HG02973 (cell line): ENCODE results near the gene TMEM95.

Source experiments
- ATAC-seq: cut with Tn5 transposase; IDR thresholded peaks from one replicate; pipeline ENCODE4 v1.9.1; 2021; ENCODE audit warnings: moderate library complexity; ENCODE audit not compliant: unreplicated experiment

The TMEM95 gene

DNA sequence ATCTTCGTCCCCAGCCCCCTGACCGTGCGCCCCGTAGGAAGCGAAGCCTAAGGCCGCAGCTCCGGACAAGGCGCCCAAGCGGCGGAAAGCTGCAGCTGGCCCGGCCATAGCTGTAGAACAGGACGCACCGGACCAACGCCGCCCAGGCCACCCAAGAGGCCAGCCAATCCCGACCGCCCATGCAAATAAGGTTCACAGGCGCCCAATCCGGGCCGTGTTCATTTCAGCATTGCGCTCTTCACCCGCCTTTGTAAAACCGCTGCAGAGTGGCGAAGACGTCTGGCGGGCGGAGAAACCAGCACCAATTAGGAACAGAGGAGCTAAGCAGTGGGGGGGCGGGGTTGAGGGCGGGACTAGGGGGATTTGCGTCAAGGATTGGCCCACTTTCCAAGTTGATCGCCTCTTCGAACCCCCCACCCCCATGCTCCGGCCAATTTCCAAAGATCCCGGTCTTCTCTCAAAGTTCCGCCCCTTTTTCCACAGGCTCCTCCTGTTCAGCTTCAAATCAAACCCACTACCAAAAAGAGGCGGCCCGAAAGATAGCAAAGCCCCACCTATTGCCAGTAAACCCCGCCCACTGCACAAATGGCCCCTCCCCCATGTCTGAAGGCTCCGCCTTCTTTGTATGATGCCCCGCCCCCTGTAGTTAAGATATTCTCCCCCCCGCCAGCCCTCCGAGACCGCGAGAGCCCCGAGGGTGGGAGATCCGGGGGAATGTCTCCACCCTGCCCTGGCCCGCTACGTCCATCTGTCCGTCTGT lies 49.2 kb downstream of the TMEM95 start, which contains the start of gene TMEM256:
Gene TMEM256 (minus strand): TSS at position 121 of the 760 bp plus-strand sequence. CDS start 13 bp downstream, at position 108.
- peak; percentile 91 for ATAC-seq

DNA sequence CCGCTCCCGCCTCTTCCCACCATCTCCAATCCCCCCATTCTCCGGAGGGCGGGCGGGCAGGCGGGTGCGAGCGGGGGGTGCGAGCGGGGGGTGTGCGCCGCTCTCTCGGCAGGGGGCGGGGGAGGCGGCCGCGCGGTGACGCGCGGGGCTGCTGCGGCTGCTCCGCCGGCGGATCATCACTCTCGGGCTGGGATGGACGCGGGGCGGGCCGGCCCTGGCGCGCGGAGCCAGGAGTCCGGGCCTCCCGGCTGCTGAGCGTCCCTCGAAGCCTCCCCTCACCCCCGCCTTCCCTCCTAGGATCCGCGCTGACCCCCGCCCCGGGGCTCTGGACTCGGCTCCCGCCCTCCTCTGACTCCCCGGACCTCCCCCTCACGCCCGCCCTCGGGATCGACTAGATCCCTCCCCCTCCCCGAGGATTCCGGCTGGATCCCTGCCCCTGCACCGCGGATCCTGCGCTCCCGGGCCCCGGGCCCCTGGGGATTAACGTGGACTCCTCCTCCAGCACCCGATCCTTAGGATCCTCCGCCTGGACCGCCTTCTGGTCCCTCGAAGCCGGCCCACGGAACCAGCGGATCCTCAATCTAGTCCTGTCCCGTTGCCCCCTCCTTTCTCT lies 49.9 kb downstream of the TMEM95 start:
- no peak for ATAC-seq

DNA sequence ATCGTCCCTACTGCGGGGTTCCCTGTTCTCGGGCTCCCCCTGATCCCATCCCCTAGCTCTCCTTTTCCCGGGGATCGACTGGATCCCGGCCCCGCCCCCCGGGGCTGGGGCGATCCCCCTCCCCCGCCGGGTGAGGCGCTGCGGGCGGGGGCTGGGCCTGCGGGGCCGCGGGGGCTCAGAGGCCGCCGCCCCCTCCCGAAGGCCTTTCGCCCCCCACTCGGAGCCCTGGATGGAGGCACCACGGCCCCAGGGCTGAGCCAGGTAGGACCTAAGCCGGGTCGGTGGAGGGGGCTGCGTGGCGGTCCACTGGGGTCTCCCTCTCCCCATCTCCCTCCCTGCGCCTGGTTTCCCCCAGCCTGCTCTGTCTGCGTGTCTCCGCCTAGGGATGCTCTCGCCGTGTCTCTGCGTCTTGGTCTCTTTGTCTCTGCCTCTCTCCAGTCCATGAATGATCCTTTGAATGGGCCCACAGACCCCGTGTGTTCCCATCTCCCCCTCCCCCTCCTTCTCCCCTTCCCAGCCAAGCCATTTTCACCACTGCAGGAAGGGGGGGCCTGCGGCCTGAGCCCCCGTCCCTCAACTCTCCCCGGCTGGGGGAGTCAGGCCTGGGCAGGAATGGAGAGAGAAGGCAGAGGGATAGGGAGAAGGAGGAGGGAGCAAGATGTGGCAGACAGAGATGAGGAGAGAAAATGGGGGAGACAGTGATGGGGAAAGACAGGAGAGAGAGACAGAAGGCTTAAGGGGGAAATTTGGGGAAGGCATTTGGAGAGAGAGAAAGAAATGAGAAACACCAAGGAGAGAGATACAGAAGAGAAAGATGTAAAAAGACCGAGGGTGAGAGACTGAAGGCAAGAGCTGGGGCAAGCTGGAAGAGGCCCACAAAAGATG lies 50.6 kb downstream of the TMEM95 start:
- ATAC-seq, result no peak

DNA sequence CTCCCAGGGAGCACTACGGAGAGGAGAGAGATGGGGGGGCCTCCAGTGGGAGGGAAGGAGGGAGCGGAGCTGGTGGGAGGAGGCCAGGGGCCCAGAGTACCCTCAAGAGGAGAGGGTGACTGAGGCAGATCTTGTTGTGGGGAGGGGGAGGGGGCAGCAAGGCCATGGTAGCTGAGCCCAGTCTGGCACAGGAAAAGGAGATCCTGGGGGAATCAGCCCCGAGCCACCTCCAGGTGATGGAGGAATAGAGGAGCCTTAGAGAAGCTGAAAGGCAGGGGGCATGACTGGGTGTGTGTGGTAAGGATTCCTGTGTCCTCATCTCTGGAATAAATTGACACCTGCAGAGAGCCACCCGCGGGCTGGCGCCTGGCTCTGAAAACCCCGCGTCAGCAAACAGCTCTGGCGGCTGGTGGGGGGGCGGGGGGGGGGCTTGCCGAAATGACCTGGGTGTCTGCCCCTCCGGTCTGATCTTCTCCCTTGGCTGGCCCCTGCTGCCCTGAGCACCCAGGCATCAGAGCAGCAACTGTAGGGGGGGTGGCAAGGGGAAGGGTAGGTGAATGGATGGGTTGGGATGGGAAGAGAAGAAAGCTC lies 51.4 kb downstream of the TMEM95 start:
- ATAC-seq, result no peak
